ENCODE data around the gene SSBP4.

SSBP4 gene

GRCh38 chr19:18412610-18413239, 6.5 kb upstream of the SSBP4 start:
- H3K9ac ChIP-seq (ENCODE audit: insufficient read length, low read depth) = no peak overlapping the region
- TF ChIP-seq SUZ12 (IDR thresholded peaks at IDR 0.05; ENCODE audit: extremely low read depth, insufficient read depth, insufficient read length) = no peak
- TF ChIP-seq ZNF274 (IDR thresholded peaks at IDR 0.05; ENCODE audit: low read depth, low read length) = no peak
- no peak for TF ChIP-seq YY1 (IDR thresholded peaks at IDR 0.05; ENCODE audit: insufficient read depth, insufficient read length)
- no peak overlapping the region for H3K4me3 ChIP-seq (ENCODE audit: insufficient read length, low read depth)
- H3K9me3 ChIP-seq (ENCODE audit: insufficient read depth, low read length) = no peaks in the 10 kb centered on the region
- no peak for DNase-seq (ENCODE audit: low read depth, low spot score)
- H3K36me3 ChIP-seq (ENCODE audit: insufficient read depth, insufficient read length, low read length) = no peaks in the 10 kb centered on the region
- peaks cover 23% of the 10 kb centered on the region for H3K4me1 ChIP-seq (ENCODE audit: insufficient read depth, insufficient read length)
- peaks cover 4% of the 10 kb centered on the region for H3K27me3 ChIP-seq (ENCODE audit: insufficient read depth, insufficient read length)

GRCh38 chr19:18414504-18415177, 4.6 kb upstream of the SSBP4 start:
- H3K9me3 ChIP-seq (ENCODE audit: insufficient read depth, low read length) = no peaks in the 10 kb centered on the region
- peak overlapping the region; percentile 32 for H3K9ac ChIP-seq (ENCODE audit: insufficient read length, low read depth)
- no peak for DNase-seq (ENCODE audit: low read depth, low spot score)
- H3K4me3 ChIP-seq (ENCODE audit: insufficient read length, low read depth) = no peak overlapping the region
- H3K4me1 ChIP-seq (ENCODE audit: insufficient read depth, insufficient read length) = peaks cover 36% of the 10 kb centered on the region
- peaks cover 21% of the 10 kb centered on the region for H3K27me3 ChIP-seq (ENCODE audit: insufficient read depth, insufficient read length)
- no peaks in the 10 kb centered on the region for H3K36me3 ChIP-seq (ENCODE audit: insufficient read depth, insufficient read length, low read length)
- TF ChIP-seq YY1 (IDR thresholded peaks at IDR 0.05; ENCODE audit: insufficient read depth, insufficient read length) = no peak
- TF ChIP-seq ZNF274 (IDR thresholded peaks at IDR 0.05; ENCODE audit: low read depth, low read length) = no peak
- TF ChIP-seq SUZ12 (IDR thresholded peaks at IDR 0.05; ENCODE audit: extremely low read depth, insufficient read depth, insufficient read length) = no peak

DNA sequence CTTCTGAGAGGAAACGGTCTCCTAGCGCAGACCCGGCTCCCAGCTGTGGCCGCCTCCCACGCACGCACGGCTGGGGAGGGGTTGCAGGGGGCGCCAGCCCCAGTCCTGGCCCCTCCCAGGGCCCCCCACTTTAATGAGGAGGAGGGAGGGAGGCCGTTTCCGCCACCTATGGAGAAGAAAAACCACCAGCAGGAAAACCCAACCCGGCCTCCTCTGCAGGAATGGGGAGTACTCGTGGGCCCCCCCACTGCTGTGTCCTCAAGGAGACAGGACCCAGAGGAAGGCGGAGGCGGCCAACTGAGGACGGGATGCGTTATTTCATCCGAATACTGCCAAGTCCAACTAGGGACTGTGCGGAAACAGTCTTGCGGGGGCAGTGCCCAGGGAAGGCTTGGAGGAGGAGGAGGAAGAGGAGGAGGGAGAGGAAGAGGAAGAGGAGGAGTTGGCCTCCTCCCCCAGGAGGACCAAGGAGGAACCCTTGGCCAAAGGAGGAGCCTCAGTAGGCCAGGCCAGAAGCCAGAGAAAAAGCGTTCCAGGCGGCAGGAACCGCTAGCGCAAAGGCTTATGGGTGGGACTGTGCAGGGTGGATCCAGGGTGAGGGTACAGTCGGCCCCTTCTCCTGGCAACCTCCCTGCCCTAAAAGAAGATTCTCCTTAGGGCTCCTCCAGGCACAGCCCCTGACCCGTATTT, 3.9 kb upstream of the SSBP4 start:
- no peaks in the 10 kb centered on the region for H3K36me3 ChIP-seq (ENCODE audit: insufficient read depth, insufficient read length, low read length)
- TF ChIP-seq SUZ12 (IDR thresholded peaks at IDR 0.05; ENCODE audit: extremely low read depth, insufficient read depth, insufficient read length) (no peak), ZNF274 (IDR thresholded peaks at IDR 0.05; ENCODE audit: low read depth, low read length) (no peak), YY1 (IDR thresholded peaks at IDR 0.05; ENCODE audit: insufficient read depth, insufficient read length) (no peak)
- H3K4me1 ChIP-seq (ENCODE audit: insufficient read depth, insufficient read length) = peaks cover 37% of the 10 kb centered on the region
- peak overlapping the region; percentile 6 for H3K9ac ChIP-seq (ENCODE audit: insufficient read length, low read depth)
- no peak for DNase-seq (ENCODE audit: low read depth, low spot score)
- no peak overlapping the region for H3K4me3 ChIP-seq (ENCODE audit: insufficient read length, low read depth)
- H3K9me3 ChIP-seq (ENCODE audit: insufficient read depth, low read length) = no peaks in the 10 kb centered on the region
- H3K27me3 ChIP-seq (ENCODE audit: insufficient read depth, insufficient read length) = peaks cover 28% of the 10 kb centered on the region

GRCh38 chr19:18416778-18417249, 2.4 kb upstream of the SSBP4 start:
- H3K4me3 ChIP-seq (ENCODE audit: insufficient read length, low read depth) = peak overlapping the region; percentile 58
- H3K27me3 ChIP-seq (ENCODE audit: insufficient read depth, insufficient read length) = peaks cover 42% of the 10 kb centered on the region
- TF ChIP-seq ZNF274 (IDR thresholded peaks at IDR 0.05; ENCODE audit: low read depth, low read length) (no peak), YY1 (IDR thresholded peaks at IDR 0.05; ENCODE audit: insufficient read depth, insufficient read length) (no peak), SUZ12 (IDR thresholded peaks at IDR 0.05; ENCODE audit: extremely low read depth, insufficient read depth, insufficient read length) (no peak)
- H3K9me3 ChIP-seq (ENCODE audit: insufficient read depth, low read length) = no peaks in the 10 kb centered on the region
- DNase-seq (ENCODE audit: low read depth, low spot score) = no peak
- H3K4me1 ChIP-seq (ENCODE audit: insufficient read depth, insufficient read length) = peaks cover 42% of the 10 kb centered on the region
- H3K9ac ChIP-seq (ENCODE audit: insufficient read length, low read depth) = peak overlapping the region; percentile 70
- no peaks in the 10 kb centered on the region for H3K36me3 ChIP-seq (ENCODE audit: insufficient read depth, insufficient read length, low read length)

GRCh38 chr19:18417250-18418028, 1.8 kb upstream of the SSBP4 start:
- Histone ChIP-seq H3K27me3 (ENCODE audit: insufficient read depth, insufficient read length) (peaks cover 47% of the 10 kb centered on the region), H3K4me3 (ENCODE audit: insufficient read length, low read depth) (peak overlapping the region; percentile 58), H3K4me1 (ENCODE audit: insufficient read depth, insufficient read length) (peaks cover 42% of the 10 kb centered on the region), H3K9me3 (ENCODE audit: insufficient read depth, low read length) (no peaks in the 10 kb centered on the region), H3K36me3 (ENCODE audit: insufficient read depth, insufficient read length, low read length) (no peaks in the 10 kb centered on the region), H3K9ac (ENCODE audit: insufficient read length, low read depth) (peak overlapping the region; percentile 80)
- TF ChIP-seq SUZ12 (IDR thresholded peaks at IDR 0.05; ENCODE audit: extremely low read depth, insufficient read depth, insufficient read length) = no peak
- TF ChIP-seq YY1 (IDR thresholded peaks at IDR 0.05; ENCODE audit: insufficient read depth, insufficient read length) = no peak
- TF ChIP-seq ZNF274 (IDR thresholded peaks at IDR 0.05; ENCODE audit: low read depth, low read length) = no peak
- no peak for DNase-seq (ENCODE audit: low read depth, low spot score)

- DNase-seq (ENCODE audit: low read depth, low spot score) = no peak
- Histone ChIP-seq H3K9ac (ENCODE audit: insufficient read length, low read depth) (peak overlapping the region; percentile 80), H3K4me3 (ENCODE audit: insufficient read length, low read depth) (peak overlapping the region; percentile 40), H3K27me3 (ENCODE audit: insufficient read depth, insufficient read length) (peaks cover 52% of the 10 kb centered on the region), H3K9me3 (ENCODE audit: insufficient read depth, low read length) (no peaks in the 10 kb centered on the region), H3K4me1 (ENCODE audit: insufficient read depth, insufficient read length) (peaks cover 42% of the 10 kb centered on the region), H3K36me3 (ENCODE audit: insufficient read depth, insufficient read length, low read length) (no peaks in the 10 kb centered on the region)
- TF ChIP-seq ZNF274 (IDR thresholded peaks at IDR 0.05; ENCODE audit: low read depth, low read length) = no peak
- no peak for TF ChIP-seq SUZ12 (IDR thresholded peaks at IDR 0.05; ENCODE audit: extremely low read depth, insufficient read depth, insufficient read length)
- TF ChIP-seq YY1 (IDR thresholded peaks at IDR 0.05; ENCODE audit: insufficient read depth, insufficient read length) = no peak
Observed at GRCh38 chr19:18418029-18418482, 1.1 kb upstream of the SSBP4 start.
